ENCODE results near the gene LZTFL1.

GRCh38 chr3:45817831-45818522 lies 23.9 kb downstream of the LZTFL1 start:
- no peak for TF ChIP-seq ZFP30 (CRISPR knock-in tag; IDR thresholded peaks at IDR 0.05)
- TF ChIP-seq, protein P1, sequence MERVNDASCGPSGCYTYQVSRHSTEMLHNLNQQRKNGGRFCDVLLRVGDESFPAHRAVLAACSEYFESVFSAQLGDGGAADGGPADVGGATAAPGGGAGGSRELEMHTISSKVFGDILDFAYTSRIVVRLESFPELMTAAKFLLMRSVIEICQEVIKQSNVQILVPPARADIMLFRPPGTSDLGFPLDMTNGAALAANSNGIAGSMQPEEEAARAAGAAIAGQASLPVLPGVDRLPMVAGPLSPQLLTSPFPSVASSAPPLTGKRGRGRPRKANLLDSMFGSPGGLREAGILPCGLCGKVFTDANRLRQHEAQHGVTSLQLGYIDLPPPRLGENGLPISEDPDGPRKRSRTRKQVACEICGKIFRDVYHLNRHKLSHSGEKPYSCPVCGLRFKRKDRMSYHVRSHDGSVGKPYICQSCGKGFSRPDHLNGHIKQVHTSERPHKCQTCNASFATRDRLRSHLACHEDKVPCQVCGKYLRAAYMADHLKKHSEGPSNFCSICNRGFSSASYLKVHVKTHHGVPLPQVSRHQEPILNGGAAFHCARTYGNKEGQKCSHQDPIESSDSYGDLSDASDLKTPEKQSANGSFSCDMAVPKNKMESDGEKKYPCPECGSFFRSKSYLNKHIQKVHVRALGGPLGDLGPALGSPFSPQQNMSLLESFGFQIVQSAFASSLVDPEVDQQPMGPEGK (CRISPR knock-in tag; IDR thresholded peaks at IDR 0.05; ENCODE audit: borderline replicate concordance): no peak
- TF ChIP-seq TCF4 (CRISPR knock-in tag; IDR thresholded peaks at IDR 0.05; ENCODE audit: borderline replicate concordance): no peak
- no peak for TF ChIP-seq OSR1 (CRISPR knock-in tag; IDR thresholded peaks at IDR 0.05)
- TF ChIP-seq, protein P2, sequence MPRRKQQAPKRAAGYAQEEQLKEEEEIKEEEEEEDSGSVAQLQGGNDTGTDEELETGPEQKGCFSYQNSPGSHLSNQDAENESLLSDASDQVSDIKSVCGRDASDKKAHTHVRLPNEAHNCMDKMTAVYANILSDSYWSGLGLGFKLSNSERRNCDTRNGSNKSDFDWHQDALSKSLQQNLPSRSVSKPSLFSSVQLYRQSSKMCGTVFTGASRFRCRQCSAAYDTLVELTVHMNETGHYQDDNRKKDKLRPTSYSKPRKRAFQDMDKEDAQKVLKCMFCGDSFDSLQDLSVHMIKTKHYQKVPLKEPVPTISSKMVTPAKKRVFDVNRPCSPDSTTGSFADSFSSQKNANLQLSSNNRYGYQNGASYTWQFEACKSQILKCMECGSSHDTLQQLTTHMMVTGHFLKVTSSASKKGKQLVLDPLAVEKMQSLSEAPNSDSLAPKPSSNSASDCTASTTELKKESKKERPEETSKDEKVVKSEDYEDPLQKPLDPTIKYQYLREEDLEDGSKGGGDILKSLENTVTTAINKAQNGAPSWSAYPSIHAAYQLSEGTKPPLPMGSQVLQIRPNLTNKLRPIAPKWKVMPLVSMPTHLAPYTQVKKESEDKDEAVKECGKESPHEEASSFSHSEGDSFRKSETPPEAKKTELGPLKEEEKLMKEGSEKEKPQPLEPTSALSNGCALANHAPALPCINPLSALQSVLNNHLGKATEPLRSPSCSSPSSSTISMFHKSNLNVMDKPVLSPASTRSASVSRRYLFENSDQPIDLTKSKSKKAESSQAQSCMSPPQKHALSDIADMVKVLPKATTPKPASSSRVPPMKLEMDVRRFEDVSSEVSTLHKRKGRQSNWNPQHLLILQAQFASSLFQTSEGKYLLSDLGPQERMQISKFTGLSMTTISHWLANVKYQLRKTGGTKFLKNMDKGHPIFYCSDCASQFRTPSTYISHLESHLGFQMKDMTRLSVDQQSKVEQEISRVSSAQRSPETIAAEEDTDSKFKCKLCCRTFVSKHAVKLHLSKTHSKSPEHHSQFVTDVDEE (CRISPR knock-in tag; IDR thresholded peaks at IDR 0.05): no peak
- TF ChIP-seq ZC3H10 (CRISPR knock-in tag; IDR thresholded peaks at IDR 0.05): no peak
- no peak for TF ChIP-seq RARB (CRISPR knock-in tag; IDR thresholded peaks at IDR 0.05)
- no peak for TF ChIP-seq CREB5 (CRISPR knock-in tag; IDR thresholded peaks at IDR 0.05; ENCODE audit: low read depth)
- no peak for TF ChIP-seq ESRRG (CRISPR knock-in tag; IDR thresholded peaks at IDR 0.05)
